ENCODE data around the gene SLC22A23.

Gene SLC22A23

GRCh38 chr6:3405679-3406078, 51.2 kb downstream of the SLC22A23 start:
- DNase-seq (ENCODE audit: low read depth in 2 of 2) = no peak

GRCh38 chr6:3405182-3405518, 51.7 kb downstream of the SLC22A23 start:
- DNase-seq (ENCODE audit: low read depth in 2 of 2) = no peak

GRCh38 chr6:3403238-3404173, 53.3 kb downstream of the SLC22A23 start:
- DNase-seq (ENCODE audit: low read depth in 2 of 2) = no peak

- DNase-seq (ENCODE audit: low read depth in 2 of 2) = no peak
Measured at GRCh38 chr6:3402310-3403237, 54.3 kb downstream of the SLC22A23 start.

GRCh38 chr6:3400162-3400561, 56.7 kb downstream of the SLC22A23 start:
- no peak for DNase-seq (ENCODE audit: low read depth in 2 of 2)

- DNase-seq (ENCODE audit: low read depth in 2 of 2) = no peak
Measured at GRCh38 chr6:3398755-3399696, 57.8 kb downstream of the SLC22A23 start.

GRCh38 chr6:3398165-3398562, 58.7 kb downstream of the SLC22A23 start:
- DNase-seq (ENCODE audit: low read depth in 2 of 2) = no peak

GRCh38 chr6:3397229-3398164, 59.4 kb downstream of the SLC22A23 start:
- no peak for DNase-seq (ENCODE audit: low read depth in 2 of 2)

- no peak for DNase-seq (ENCODE audit: low read depth in 2 of 2)
Measured at GRCh38 chr6:3396503-3397180, 60.2 kb downstream of the SLC22A23 start.

- DNase-seq (ENCODE audit: low read depth in 2 of 2) = no peak
Measured at GRCh38 chr6:3394671-3395070, 62.2 kb downstream of the SLC22A23 start.

- no peak for DNase-seq (ENCODE audit: low read depth in 2 of 2)
Measured at GRCh38 chr6:3393836-3394202, 63.0 kb downstream of the SLC22A23 start.

- no peak for DNase-seq (ENCODE audit: low read depth in 2 of 2)
Measured at GRCh38 chr6:3392930-3393835, 63.7 kb downstream of the SLC22A23 start.

GRCh38 chr6:3391902-3392458, 64.9 kb downstream of the SLC22A23 start:
- no peak for DNase-seq (ENCODE audit: low read depth in 2 of 2)

GRCh38 chr6:3390698-3391097, 66.2 kb downstream of the SLC22A23 start:
- peak; percentile 78 to 80 for DNase-seq (ENCODE audit: low read depth in 2 of 2)

GRCh38 chr6:3389390-3390167, 67.3 kb downstream of the SLC22A23 start:
- no peak for DNase-seq (ENCODE audit: low read depth in 2 of 2)

- DNase-seq (ENCODE audit: low read depth in 2 of 2) = no peak
Measured at GRCh38 chr6:3388786-3389185, 68.1 kb downstream of the SLC22A23 start.

- no peak for DNase-seq (ENCODE audit: low read depth in 2 of 2)
Measured at GRCh38 chr6:3386374-3386857, 70.4 kb downstream of the SLC22A23 start.

Measured in fibroblast of skin of left quadriceps (primary cell).